ENCODE data around the gene SFXN4. TPM values are rescaled to one million over a fixed set of nuclear protein-coding genes. Genes with fewer than 3 reads are reported as not detected.
"Not testable (repeated sequence)": the region's sequence is repeated elsewhere in the genome, so short reads cannot be mapped to it uniquely, and the experiment has no call there.

The SFXN4 gene
- total RNA-seq, 2 donors from 2014 or later = 18.3 to 23.2 TPM

GRCh38 chr10:119183664-119184412 is 18.3 kb upstream of the SFXN4 start:
- WGBS, 2 experiments (ENCODE audit: insufficient coverage in 1 of 2, insufficient read length in 1 of 2) = 96 to 100% methylated on average over 1 to 9 of the region's 9 CpGs
- DNase-seq = no peak
- Mint-ChIP-seq H3K9me3 (peaks cover 21% of the 10 kb centered on the region), H3K27me3 (ENCODE audit: insufficient read depth) (no peaks in the 10 kb centered on the region), H3K4me3 (no peak overlapping the region), H3K4me1 (no peaks in the 10 kb centered on the region), H3K36me3 (ENCODE audit: low read depth) (peaks cover 1% of the 10 kb centered on the region), H3K27ac (no peak overlapping the region)
- H3K36me3 ChIP-seq (ENCODE audit: control insufficient read depth, insufficient read depth, low read length) = no peaks in the 10 kb centered on the region
- H3K4me1 ChIP-seq (ENCODE audit: control insufficient read depth, insufficient read depth, low read length) = no peaks in the 10 kb centered on the region
- H3K27ac ChIP-seq (ENCODE audit: low read depth, low read length) = no peak overlapping the region
- no peak overlapping the region for H3K9ac ChIP-seq (ENCODE audit: extremely low read depth, low read length, poor library complexity, severe bottlenecking)
- H3K9me3 ChIP-seq (ENCODE audit: control insufficient read depth, low read length) = no peaks in the 10 kb centered on the region
- no peaks in the 10 kb centered on the region for H3K27me3 ChIP-seq (ENCODE audit: control insufficient read depth, insufficient read depth, low read length, poor library complexity, severe bottlenecking)
- no peak for TF ChIP-seq CTCF (conservative IDR thresholded peaks at IDR 0.05)
- H3K4me3 ChIP-seq (ENCODE audit: low read length) = no peak overlapping the region

- Mint-ChIP-seq H3K9me3 (peaks cover 21% of the 10 kb centered on the region), H3K36me3 (ENCODE audit: low read depth) (peaks cover 13% of the 10 kb centered on the region)
- not testable (repeated sequence) for H3K4me1 Mint-ChIP-seq; H3K4me3 Mint-ChIP-seq; H3K9ac ChIP-seq (ENCODE audit: extremely low read depth, low read length, poor library complexity, severe bottlenecking); DNase-seq; H3K27ac Mint-ChIP-seq; H3K4me3 ChIP-seq (ENCODE audit: low read length); H3K27me3 Mint-ChIP-seq (ENCODE audit: insufficient read depth); H3K27me3 ChIP-seq (ENCODE audit: control insufficient read depth, insufficient read depth, low read length, poor library complexity, severe bottlenecking); H3K9me3 ChIP-seq (ENCODE audit: control insufficient read depth, low read length); H3K4me1 ChIP-seq (ENCODE audit: control insufficient read depth, insufficient read depth, low read length); H3K27ac ChIP-seq (ENCODE audit: low read depth, low read length)
- WGBS, 2 experiments (ENCODE audit: insufficient coverage in 1 of 2, insufficient read length in 1 of 2) = 88 to 95% methylated on average over 4 to 5 of the region's 7 CpGs
- peaks cover 11% of the 10 kb centered on the region for H3K36me3 ChIP-seq (ENCODE audit: control insufficient read depth, insufficient read depth, low read length)
Observed at GRCh38 chr10:119180850-119181400, 15.4 kb upstream of the SFXN4 start.

GRCh38 chr10:119178372-119179119 is 13.0 kb upstream of the SFXN4 start, which contains the start of gene PRDX3:
TSS of gene PRDX3 (minus strand) at chr10:119178812. CDS start at chr10:119178790, 22 bp downstream.
- Histone ChIP-seq H3K36me3 (ENCODE audit: control insufficient read depth, insufficient read depth, low read length) (peaks cover 17% of the 10 kb centered on the region), H3K4me1 (ENCODE audit: control insufficient read depth, insufficient read depth, low read length) (peaks cover 14% of the 10 kb centered on the region), H3K27me3 (ENCODE audit: control insufficient read depth, insufficient read depth, low read length, poor library complexity, severe bottlenecking) (no peaks in the 10 kb centered on the region), H3K27ac (ENCODE audit: low read depth, low read length) (peak within 1 kb of the TSS; percentile 76), H3K9me3 (ENCODE audit: control insufficient read depth, low read length) (no peaks in the 10 kb centered on the region), H3K4me3 (ENCODE audit: low read length) (peak within 1 kb of the TSS; percentile 95), H3K9ac (ENCODE audit: extremely low read depth, low read length, poor library complexity, severe bottlenecking) (peak within 1 kb of the TSS; percentile 56)
- peak within 1 kb of the TSS; percentile 94 for H3K27ac Mint-ChIP-seq
- peaks cover 21% of the 10 kb centered on the region for H3K4me1 Mint-ChIP-seq
- H3K27me3 Mint-ChIP-seq (ENCODE audit: insufficient read depth) = no peaks in the 10 kb centered on the region
- TF ChIP-seq CTCF (conservative IDR thresholded peaks at IDR 0.05) = peak; percentile 21
- 0% methylated on average over 19 to 45 of the region's 45 CpGs for WGBS, 2 experiments (ENCODE audit: insufficient coverage in 1 of 2, insufficient read length in 1 of 2)
- peak; percentile 97 for DNase-seq
- H3K4me3 Mint-ChIP-seq = peak within 1 kb of the TSS; percentile 87
- peaks cover 27% of the 10 kb centered on the region for H3K36me3 Mint-ChIP-seq (ENCODE audit: low read depth)
- H3K9me3 Mint-ChIP-seq = peaks cover 13% of the 10 kb centered on the region

All from endodermal cell (in vitro differentiated cells).